Chondrocyte (in vitro differentiated cells): ENCODE data around the gene BUB3. TPM values are rescaled to one million over a fixed set of nuclear protein-coding genes. Genes with fewer than 3 reads are reported as not detected.
A peak's percentile ranks its signal among the peaks of the same experiment; 100 is the strongest.

Experiments used
- DNase-seq: peaks from one replicate; pipeline ENCODE4 v3.0.0; 2021; ENCODE audit warnings: mixed read lengths, low spot score
- H3K27ac Mint-ChIP-seq: one replicate; pipeline ENCODE4 v1.8.0; 2021; ENCODE audit warnings: mild to moderate bottlenecking, moderate library complexity, mixed read lengths; ENCODE audit not compliant: unreplicated experiment
- H3K27me3 Mint-ChIP-seq: 2 replicates; pipeline ENCODE4 v1.8.0; 2021; ENCODE audit warnings: low read depth, mixed read lengths
- H3K36me3 Mint-ChIP-seq: 2 replicates; pipeline ENCODE4 v1.8.0; 2021; ENCODE audit warnings: low read depth, mixed read lengths
- H3K4me1 Mint-ChIP-seq: 2 replicates; pipeline ENCODE4 v1.8.0; 2021; ENCODE audit warnings: low read depth, mild to moderate bottlenecking, mixed read lengths
- H3K4me3 Mint-ChIP-seq: one replicate; pipeline ENCODE4 v1.8.0; 2021; ENCODE audit warnings: mild to moderate bottlenecking, moderate library complexity, mixed read lengths; ENCODE audit not compliant: unreplicated experiment
- H3K9me3 Mint-ChIP-seq: 2 replicates; pipeline ENCODE4 v1.8.0; 2021; ENCODE audit warnings: low read depth, mixed read lengths
- total RNA-seq: library from RNA; stranded (reverse); gene quantifications from 3 replicates; pipeline ENCODE4 v1.2.1, GENCODE V29; 2021
- TF ChIP-seq, protein P1 (sequence below): fragments of 200-600 bp; sonication (generic); IDR thresholded peaks from 2 replicates; pipeline ENCODE4 v1.5.0; 2021; ENCODE audit warnings: antibody characterized with exemption, mild to moderate bottlenecking, moderate library complexity

The BUB3 gene
- total RNA-seq, 1 donor from 2014 or later = 74.1 TPM

DNA sequence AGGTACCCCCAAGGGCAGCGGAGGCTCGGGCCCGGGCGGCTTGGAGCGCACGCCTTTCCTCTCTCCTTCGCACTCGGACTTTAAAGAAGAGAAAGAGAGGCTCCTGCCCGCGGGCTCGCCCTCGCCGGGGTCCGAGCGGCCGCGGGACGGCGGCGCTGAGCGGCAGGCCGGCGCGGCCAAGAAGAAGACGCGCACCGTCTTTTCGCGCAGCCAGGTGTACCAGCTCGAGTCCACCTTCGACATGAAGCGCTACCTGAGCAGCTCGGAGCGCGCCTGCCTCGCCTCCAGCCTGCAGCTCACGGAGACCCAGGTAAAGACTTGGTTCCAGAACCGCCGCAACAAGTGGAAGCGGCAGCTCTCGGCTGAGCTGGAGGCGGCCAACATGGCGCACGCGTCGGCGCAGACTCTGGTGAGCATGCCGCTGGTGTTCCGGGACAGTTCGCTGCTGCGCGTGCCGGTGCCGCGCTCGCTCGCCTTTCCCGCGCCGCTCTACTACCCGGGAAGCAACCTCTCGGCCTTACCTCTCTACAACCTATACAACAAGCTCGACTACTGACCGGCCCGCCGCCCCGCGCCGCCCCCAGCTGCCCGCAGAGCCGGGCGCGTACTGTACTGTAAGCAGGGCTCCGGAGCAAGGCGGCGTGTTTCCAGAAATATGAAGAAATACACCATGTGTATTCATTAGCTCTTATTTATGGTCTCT lies 4.5 kb upstream of the BUB3 start:
- Mint-ChIP-seq H3K4me1 (peaks cover 18% of the 10 kb centered on the region), H3K9me3 (no peaks in the 10 kb centered on the region), H3K36me3 (peaks cover 3% of the 10 kb centered on the region), H3K27me3 (peaks cover 59% of the 10 kb centered on the region), H3K4me3 (peak overlapping the region; percentile 75), H3K27ac (no peak overlapping the region)
- peak; percentile 88 for DNase-seq
- TF ChIP-seq, protein P1, sequence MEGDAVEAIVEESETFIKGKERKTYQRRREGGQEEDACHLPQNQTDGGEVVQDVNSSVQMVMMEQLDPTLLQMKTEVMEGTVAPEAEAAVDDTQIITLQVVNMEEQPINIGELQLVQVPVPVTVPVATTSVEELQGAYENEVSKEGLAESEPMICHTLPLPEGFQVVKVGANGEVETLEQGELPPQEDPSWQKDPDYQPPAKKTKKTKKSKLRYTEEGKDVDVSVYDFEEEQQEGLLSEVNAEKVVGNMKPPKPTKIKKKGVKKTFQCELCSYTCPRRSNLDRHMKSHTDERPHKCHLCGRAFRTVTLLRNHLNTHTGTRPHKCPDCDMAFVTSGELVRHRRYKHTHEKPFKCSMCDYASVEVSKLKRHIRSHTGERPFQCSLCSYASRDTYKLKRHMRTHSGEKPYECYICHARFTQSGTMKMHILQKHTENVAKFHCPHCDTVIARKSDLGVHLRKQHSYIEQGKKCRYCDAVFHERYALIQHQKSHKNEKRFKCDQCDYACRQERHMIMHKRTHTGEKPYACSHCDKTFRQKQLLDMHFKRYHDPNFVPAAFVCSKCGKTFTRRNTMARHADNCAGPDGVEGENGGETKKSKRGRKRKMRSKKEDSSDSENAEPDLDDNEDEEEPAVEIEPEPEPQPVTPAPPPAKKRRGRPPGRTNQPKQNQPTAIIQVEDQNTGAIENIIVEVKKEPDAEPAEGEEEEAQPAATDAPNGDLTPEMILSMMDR = no peak

DNA sequence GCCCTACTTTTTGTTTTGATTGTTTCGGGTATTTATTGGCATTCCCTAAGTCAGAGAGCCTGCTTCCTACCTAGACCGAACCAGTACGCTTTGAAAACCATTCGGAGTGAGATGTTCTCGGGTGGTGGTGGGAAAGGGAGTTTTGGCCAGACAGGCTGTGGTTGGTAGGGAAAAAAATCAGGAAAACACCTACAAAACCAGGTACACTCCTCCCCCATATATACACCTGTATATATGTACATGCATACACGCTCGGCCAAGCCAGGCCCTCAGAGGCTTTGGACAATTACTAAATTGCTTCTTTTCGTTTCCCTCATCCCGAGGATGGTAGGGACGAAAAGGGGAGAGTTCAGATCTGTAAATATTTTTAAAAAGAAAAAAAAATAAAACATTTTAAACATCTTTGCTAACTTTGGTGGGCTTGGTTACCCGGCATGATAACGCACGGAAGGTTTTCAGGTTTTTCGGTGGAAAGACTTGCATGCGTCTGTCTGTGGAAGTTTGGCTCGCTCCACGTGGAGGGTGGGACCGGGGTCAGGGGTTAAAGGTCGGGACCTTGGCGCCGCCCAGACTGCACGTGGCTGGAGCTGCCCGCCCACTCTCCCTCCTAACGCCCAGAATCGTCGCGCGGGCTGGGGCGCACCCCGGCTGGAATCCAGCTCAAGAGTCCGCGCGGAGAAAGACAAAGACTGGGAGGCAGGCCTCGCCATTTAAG lies 3.8 kb upstream of the BUB3 start:
- Mint-ChIP-seq H3K9me3 (no peaks in the 10 kb centered on the region), H3K4me1 (peaks cover 22% of the 10 kb centered on the region), H3K36me3 (peaks cover 3% of the 10 kb centered on the region), H3K27me3 (peaks cover 52% of the 10 kb centered on the region), H3K27ac (no peak overlapping the region), H3K4me3 (peak overlapping the region; percentile 75)
- peak; percentile 86 for DNase-seq
- TF ChIP-seq, protein P1 = no peak

DNA sequence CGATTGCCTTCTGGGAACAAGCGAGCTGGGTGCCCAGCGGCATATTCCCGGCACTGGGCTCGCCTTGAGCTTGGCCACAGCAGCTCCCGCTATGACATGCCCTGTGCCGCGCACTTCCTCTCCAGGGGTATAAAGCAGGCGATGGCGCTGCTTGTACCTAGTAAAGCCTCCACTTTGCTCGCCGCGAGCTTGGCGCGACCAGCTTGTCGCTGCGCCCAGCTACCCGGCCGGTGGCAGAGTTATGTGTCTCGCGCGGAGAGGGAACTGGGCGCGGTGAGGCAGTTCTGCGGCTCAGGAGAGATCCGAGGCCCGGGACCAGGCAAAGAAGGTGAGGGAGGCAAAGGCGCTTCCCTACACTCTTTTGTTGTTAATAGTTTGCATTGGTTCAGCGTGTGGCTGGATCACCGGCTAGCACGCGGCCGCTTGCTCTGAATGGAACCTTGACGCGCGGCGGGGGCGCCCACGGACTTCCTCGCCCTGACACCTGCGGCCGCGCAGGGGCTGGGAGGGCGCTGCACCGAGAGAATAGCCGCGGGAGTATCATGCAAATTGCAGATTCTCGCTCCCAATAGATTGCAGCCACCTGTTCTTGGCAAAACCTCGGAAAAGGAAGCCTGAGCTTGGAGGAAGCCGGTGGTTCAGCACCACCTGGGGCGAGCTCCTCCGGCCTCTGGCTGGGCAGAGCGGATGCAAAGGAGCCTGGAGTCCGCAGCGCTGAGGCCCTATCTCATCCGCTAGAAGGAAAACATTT lies 3.0 kb upstream of the BUB3 start:
- H3K27ac Mint-ChIP-seq = no peak overlapping the region

DNA sequence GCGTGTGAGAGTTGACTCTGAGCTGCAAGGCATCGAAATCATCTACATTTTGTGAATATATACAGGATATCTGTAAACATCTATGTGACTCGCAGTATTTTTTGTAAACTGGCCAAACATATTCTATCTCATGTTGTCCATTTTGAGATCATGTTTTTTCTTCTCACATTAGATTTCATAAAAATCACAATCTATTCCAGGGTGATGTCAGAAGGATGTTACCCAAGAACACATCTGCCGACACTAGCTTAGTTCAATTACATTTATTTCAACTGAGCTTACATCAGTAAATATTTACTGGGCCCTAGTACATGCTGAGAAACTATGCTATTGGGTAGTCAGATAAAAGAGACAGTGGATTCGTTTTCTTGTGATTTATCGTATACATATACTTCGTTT lies 2.5 kb upstream of the BUB3 start:
- H3K4me3 Mint-ChIP-seq = no peak overlapping the region
- DNase-seq = no peak
- TF ChIP-seq, protein P1 = no peak
- H3K27ac Mint-ChIP-seq = no peak overlapping the region
- peaks cover 4% of the 10 kb centered on the region for H3K36me3 Mint-ChIP-seq
- peaks cover 31% of the 10 kb centered on the region for H3K4me1 Mint-ChIP-seq
- no peaks in the 10 kb centered on the region for H3K9me3 Mint-ChIP-seq
- H3K27me3 Mint-ChIP-seq = peaks cover 42% of the 10 kb centered on the region

More for the DNA sequence above, 3.0 kb upstream of the BUB3 start:
- H3K27me3 Mint-ChIP-seq = peaks cover 46% of the 10 kb centered on the region
- DNase-seq = peak; percentile 90
- no peaks in the 10 kb centered on the region for H3K9me3 Mint-ChIP-seq
- H3K4me1 Mint-ChIP-seq = peaks cover 28% of the 10 kb centered on the region
- peaks cover 3% of the 10 kb centered on the region for H3K36me3 Mint-ChIP-seq
- H3K4me3 Mint-ChIP-seq = peak overlapping the region; percentile 75
- TF ChIP-seq, protein P1 = no peak

DNA sequence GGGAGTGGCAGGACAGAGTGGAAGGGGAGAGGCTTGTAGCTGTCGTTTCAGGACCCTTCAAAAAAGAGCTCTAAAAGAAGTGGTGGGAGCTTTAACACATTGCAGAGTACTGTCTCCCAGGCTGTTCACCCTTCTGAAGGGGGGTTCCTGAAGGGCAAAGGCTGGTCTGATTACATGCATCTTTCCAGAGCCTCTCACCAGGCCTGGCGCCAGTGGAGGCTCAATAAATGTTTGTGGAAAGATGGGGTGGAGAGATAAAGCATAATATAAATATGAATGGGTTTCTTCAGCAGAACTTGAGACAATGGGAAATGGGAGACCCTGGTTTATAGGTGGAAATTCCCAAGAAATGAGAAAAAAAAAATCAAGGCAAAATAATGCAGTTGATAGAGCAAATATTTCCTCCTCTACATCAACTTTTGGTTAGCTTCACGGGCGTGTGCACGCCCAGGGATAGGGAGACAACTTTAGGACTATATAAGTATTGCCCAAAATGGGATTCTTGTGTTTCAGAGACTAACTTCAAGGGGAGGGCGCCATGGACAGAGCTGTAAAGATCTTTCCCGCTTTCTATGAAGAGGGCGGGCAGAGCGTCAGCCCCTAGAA lies 613 bp upstream of the BUB3 start:
- no peak for DNase-seq
- Mint-ChIP-seq H3K27ac (peak overlapping the region; percentile 99), H3K36me3 (peaks cover 17% of the 10 kb centered on the region), H3K9me3 (no peaks in the 10 kb centered on the region), H3K4me3 (no peak overlapping the region), H3K4me1 (peaks cover 49% of the 10 kb centered on the region), H3K27me3 (peaks cover 36% of the 10 kb centered on the region)
- TF ChIP-seq, protein P1 = no peak
